SK-N-SH (cell line): ENCODE results near the gene ELP4. TPM values are rescaled to one million over a fixed set of nuclear protein-coding genes. Genes with fewer than 3 reads are reported as not detected.

Source experiments
- CTCF ChIA-PET: fragments of 300-600, 350-600 bp; formaldehyde crosslinking; extraction: SDS; loops from one replicate; lab custom pipeline; 2021; lab: Yijun Ruan, JAX
- POLR2A ChIA-PET: fragments of 350-600 bp; sonication (Branson Sonifier 250); formaldehyde crosslinking; extraction: SDS; loops from one replicate; lab custom pipeline; 2020; ENCODE audit warnings: antibody characterized with exemption, inconsistent platforms; lab: Yijun Ruan, JAX
- DNase-seq: peaks from one replicate; pipeline ENCODE4 v3.0.0; 2012
- H2AFZ ChIP-seq: fragments of 200-600 bp; sonication (generic); 2 replicates; pipeline ENCODE4 v1.8.1; 2016; ENCODE audit warnings: antibody characterized with exemption, mild to moderate bottlenecking, low read depth
- H3F3A ChIP-seq: fragments of 200-600 bp; sonication (generic); replicated peaks from 2 replicates; pipeline ENCODE3; 2016; ENCODE audit warnings: antibody characterized with exemption, mild to moderate bottlenecking; ENCODE audit not compliant: insufficient read depth
- H3K27ac ChIP-seq, 2 experiments: fragments of 200-500 bp in 1 of 2; fragments of 200-600 bp in 1 of 2; sonication (Bioruptor generic) in 1 of 2; sonication (generic), shearing (Covaris generic) in 1 of 2; 2 replicates each; pipeline versions ENCODE4 v1.5.1 to v1.6.1; 2014 to 2016; ENCODE audit warnings: low read depth in 2 of 2, inconsistent platforms in 1 of 2, low read length in 1 of 2, mild to moderate bottlenecking in 1 of 2, mixed read lengths in 1 of 2
- H3K27me3 ChIP-seq: fragments of 200-600 bp; sonication (generic), shearing (Covaris generic); 2 replicates; pipeline ENCODE4 v1.6.1; 2016; ENCODE audit warnings: mixed run types; ENCODE audit not compliant: insufficient read depth
- H3K36me3 ChIP-seq, 2 experiments: fragments of 200-500 bp in 1 of 2; fragments of 200-600 bp in 1 of 2; sonication (Bioruptor generic) in 1 of 2; sonication (generic) in 1 of 2; replicated peaks in 1 of 2; 2 replicates each; pipeline versions ENCODE3 to v1.5.1; 2014 to 2016; ENCODE audit warnings: low read length in 1 of 2, mild to moderate bottlenecking in 1 of 2; ENCODE audit not compliant: insufficient read depth in 2 of 2, control insufficient read depth in 1 of 2
- H3K4me1 ChIP-seq, 2 experiments: fragments of 200-500 bp in 1 of 2; fragments of 200-600 bp in 1 of 2; sonication (Bioruptor generic) in 1 of 2; sonication (generic), shearing (Covaris generic) in 1 of 2; 2 replicates each; pipeline versions ENCODE4 v1.5.1 to v1.6.1; 2014 to 2016; ENCODE audit warnings: low read depth in 1 of 2, low read length in 1 of 2, mixed run types in 1 of 2; ENCODE audit not compliant: insufficient read depth in 2 of 2, control insufficient read depth in 1 of 2
- H3K4me2 ChIP-seq: fragments of 200-600 bp; sonication (generic), shearing (Covaris generic); 2 replicates; pipeline ENCODE4 v1.6.1; 2017; ENCODE audit warnings: mixed run types
- H3K4me3 ChIP-seq, 2 experiments: fragments of 200-500 bp in 1 of 2; fragments of 200-600 bp in 1 of 2; sonication (Bioruptor generic) in 1 of 2; sonication (generic), shearing (Covaris generic) in 1 of 2; 2 replicates each; pipeline versions ENCODE4 v1.5.1 to v1.8.1; 2014 to 2016; ENCODE audit warnings: low read depth in 2 of 2, inconsistent platforms in 1 of 2, low read length in 1 of 2, mild to moderate bottlenecking in 1 of 2, mixed read lengths in 1 of 2, moderate library complexity in 1 of 2
- H3K79me2 ChIP-seq: fragments of 200-600 bp; sonication (generic); 2 replicates; pipeline ENCODE4 v1.8.1; 2017; ENCODE audit warnings: mild to moderate bottlenecking; ENCODE audit not compliant: insufficient read depth
- H3K9ac ChIP-seq: fragments of 200-600 bp; sonication (generic); 2 replicates; pipeline ENCODE4 v1.6.1; 2017; ENCODE audit warnings: mixed run types
- H3K9me2 ChIP-seq: fragments of 200-600 bp; sonication (generic); 2 replicates; pipeline ENCODE4 v1.6.1; 2017; ENCODE audit warnings: mixed run types
- H3K9me3 ChIP-seq: fragments of 200-600 bp; sonication (generic); 2 replicates; pipeline ENCODE4 v1.6.1; 2017; ENCODE audit warnings: mixed run types, mild to moderate bottlenecking, moderate library complexity
- H4K20me1 ChIP-seq: fragments of 200-600 bp; sonication (generic); 2 replicates; pipeline ENCODE4 v1.6.1; 2017; ENCODE audit warnings: mild to moderate bottlenecking, mixed run types; ENCODE audit not compliant: insufficient read depth
- CTCF ChIP-seq: fragments of 200-600 bp; sonication (generic); IDR thresholded peaks from 2 replicates; pipeline ENCODE4 v1.6.1; 2017; ENCODE audit warnings: antibody characterized with exemption, mild to moderate bottlenecking, moderate library complexity
- ELF1 ChIP-seq: IDR thresholded peaks from 2 replicates; pipeline ENCODE4 v1.4.0; 2012
- EZH2phosphoT487 ChIP-seq: fragments of 200-600 bp; sonication (generic); IDR thresholded peaks from 2 replicates; pipeline ENCODE4 v1.6.1; 2017; ENCODE audit warnings: low read depth, mixed run types, mild to moderate bottlenecking, antibody characterized with exemption, moderate library complexity, borderline replicate concordance
- GABPA ChIP-seq: IDR thresholded peaks from 2 replicates; pipeline ENCODE4 v1.4.0; 2012; ENCODE audit warnings: low read depth, mild to moderate bottlenecking
- WGBS: methylation state at CpG from one replicate; pipeline ENCODE4 v1.1.6; 2017; ENCODE audit warnings: low lambda C conversion rate; 5-methylcytosine and 5-hydroxymethylcytosine counted together
- polyA plus RNA-seq, 3 experiments: library from polyadenylated mRNA; depleted of rRNA; stranded (reverse); fragments of >200 nt; gene quantifications; 2 replicates each; pipeline ENCODE4 v1.2.3, GENCODE V29; 2012
- TF ChIP-seq, protein P1 (sequence below): fragments of 150-350 bp; IDR thresholded peaks from 2 replicates; pipeline ENCODE4 v1.6.1; 2016; ENCODE audit warnings: mild to moderate bottlenecking, low read depth, low read length

ELP4 gene
- polyA plus RNA-seq, 1 of the 3 experiments (the other 2 are of a cell fraction), result 7.0 TPM

DNA sequence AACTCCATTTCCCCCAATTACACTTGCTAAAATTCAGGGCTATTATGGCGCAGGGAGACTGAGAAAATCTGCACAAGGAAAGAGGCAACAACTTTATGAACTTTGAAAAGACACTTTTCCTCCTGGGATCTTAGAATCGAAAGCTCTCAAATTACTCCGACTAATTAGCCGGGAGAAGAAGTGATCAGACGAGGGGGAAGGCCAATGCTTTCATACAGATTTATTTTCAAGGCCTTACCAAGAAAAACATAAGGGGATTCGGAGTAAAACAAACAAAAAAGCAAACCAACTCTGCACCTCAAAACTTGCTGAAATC lies 299.9 kb downstream of the ELP4 start (continued):
- TF ChIP-seq CTCF (no peak), ELF1 (no peak)
- TF ChIP-seq, protein P1, sequence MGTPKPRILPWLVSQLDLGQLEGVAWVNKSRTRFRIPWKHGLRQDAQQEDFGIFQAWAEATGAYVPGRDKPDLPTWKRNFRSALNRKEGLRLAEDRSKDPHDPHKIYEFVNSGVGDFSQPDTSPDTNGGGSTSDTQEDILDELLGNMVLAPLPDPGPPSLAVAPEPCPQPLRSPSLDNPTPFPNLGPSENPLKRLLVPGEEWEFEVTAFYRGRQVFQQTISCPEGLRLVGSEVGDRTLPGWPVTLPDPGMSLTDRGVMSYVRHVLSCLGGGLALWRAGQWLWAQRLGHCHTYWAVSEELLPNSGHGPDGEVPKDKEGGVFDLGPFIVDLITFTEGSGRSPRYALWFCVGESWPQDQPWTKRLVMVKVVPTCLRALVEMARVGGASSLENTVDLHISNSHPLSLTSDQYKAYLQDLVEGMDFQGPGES, result no peak

DNA sequence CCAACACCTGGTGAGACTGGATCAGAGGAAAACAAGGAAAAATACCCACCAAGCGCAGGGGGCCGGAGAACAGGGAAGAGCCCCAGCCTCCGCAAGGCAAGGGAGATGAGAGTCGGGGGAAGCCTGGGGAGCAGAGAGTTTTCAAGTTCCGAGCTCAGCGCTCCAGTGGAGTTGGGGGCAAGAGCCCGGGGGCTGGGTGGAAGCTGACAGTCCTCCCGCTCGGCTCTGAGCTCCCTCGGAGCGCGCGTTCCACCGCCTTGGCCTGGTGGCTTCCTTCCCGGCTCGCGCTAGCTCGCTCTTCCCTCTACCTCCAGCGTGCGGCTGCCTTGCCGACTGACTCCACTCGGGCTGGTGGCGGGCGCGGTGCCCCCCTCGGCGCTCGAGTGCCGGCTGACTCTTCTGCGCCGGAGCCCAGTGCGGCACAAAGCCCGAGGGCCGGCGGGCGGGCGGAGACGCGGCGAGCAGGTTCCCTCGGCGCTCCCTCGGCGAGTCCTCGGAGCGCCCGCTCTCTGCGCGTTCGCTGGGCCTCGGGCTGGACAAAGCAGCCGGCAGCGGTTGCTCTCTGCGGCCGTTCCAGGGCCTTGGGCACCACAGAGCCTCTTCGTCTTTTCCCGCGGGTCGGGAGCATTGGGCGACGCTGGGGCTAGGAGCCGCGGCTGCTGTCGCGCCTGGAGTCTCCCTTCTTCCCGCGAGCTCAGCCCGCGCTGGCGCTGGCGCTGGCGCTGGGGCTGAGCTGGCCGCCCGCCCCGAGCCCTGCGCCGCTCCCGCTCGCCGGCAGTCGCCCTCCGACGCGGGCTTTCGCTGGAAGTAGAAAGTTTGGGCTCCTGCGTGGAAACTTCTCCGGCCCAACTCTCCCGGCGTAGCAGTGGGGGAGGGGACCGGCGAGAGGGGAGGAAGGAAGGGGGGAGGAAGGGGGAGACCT lies 300.6 kb downstream of the ELP4 start:
- Histone ChIP-seq H3K9me3 (no peaks in the 10 kb centered on the region), H3K9ac (no peak overlapping the region), H3K4me1 (peaks cover 6 to 9% of the 10 kb centered on the region in 2 experiments; a peak in 2 of 4 replicates), H3K27ac (no peak overlapping the region), H3K4me3 (peak overlapping the region; percentile 6 to 39; a peak in 2 of 4 replicates), H3F3A (no peaks in the 10 kb centered on the region), H2AFZ (peak overlapping the region; percentile 22; the same call in 1 of the 2 replicates), H3K9me2 (no peaks in the 10 kb centered on the region), H3K36me3 (no peaks in the 10 kb centered on the region), H3K4me2 (peak overlapping the region; percentile 82), H3K79me2 (no peaks in the 10 kb centered on the region), H4K20me1 (peaks cover 24% of the 10 kb centered on the region), H3K27me3 (peaks cover 98% of the 10 kb centered on the region)
- WGBS, result 6% methylated on average over 35 of the region's 91 CpGs
- ChIA-PET CTCF (interaction anchor here (0.7 to 1.9 kb wide), 4 partner anchors 11 to 621 kb away, joined by 3 to 6 read pairs (median 4); no protein-coding TSS in a partner anchor), POLR2A (interaction anchor here (0.6 kb wide), 1 partner anchor 12 kb away, joined by 3 read pairs; no protein-coding TSS in a partner anchor)
- TF ChIP-seq GABPA (no peak), CTCF (no peak), EZH2phosphoT487 (peak; percentile 82)
- DNase-seq, result peak; percentile 68
